Hippocampal formation (tissue), 2 donors: ENCODE results near the gene IL12B.
"Not testable (repeated sequence)": the region's sequence is repeated elsewhere in the genome, so short reads cannot be mapped to it uniquely, and the experiment has no call there.

Experiments used
- DNase-seq, 2 donors: peaks; one replicate each; lab custom pipeline; 2025; lab: John Stamatoyannopoulos, UW

The IL12B gene

DNA sequence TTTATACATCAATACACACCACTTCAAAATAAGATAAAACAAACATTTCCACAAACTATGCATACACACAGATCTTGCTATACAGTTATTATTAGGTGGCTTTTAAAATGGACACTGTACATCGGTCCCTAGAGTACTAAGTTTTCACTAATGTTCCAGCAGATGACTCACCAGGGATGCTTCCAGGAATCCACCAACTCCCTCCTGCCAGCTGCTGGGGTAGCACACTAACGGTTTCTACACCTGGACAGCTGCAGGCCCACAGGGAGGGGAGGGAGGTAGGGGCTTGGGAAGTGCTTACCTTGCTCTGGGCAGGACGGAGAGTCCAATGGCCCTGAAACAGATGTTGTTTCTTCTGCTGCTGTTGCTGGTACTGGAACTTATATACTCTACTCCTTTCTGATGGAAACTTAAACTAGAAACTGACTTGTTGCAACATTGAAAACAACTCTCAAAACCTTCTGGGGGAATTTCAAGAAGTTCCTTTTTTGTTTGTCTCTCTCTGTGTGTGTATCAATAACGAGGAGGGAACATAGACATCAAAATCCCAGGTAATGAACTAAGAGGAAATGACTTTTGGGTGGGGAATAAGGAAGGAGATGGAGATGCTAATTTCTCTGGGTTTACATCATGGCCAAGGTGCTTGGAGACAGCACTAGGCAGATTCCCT lies at the start of gene IL12B:
TSS of gene IL12B (minus strand) at position 357 of the 670 bp plus-strand sequence. CDS start 3,705 bp downstream, outside the sequence.
- DNase-seq = no peak

DNA sequence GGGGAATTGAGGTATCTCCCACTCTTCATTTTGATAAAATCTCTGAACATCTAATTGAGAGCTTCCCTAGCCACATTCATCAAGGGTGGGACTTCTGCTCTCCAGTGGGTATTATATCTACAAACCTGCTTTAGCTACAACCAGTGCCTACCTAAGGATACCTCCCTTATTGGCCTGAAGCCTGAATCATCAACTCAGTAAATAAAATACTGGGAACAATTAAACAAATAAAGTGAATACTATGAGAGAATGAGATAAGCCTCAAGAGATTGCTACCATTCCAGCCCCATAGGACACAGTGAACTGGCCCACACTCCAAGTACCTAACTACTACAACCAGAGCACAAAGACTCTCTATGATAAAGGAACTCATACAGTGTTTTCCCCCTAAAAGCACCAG lies 47.4 kb upstream of the IL12B start:
- DNase-seq = no peak

GRCh38 chr5:159367866-159368265 lies 37.6 kb upstream of the IL12B start:
- DNase-seq = not testable (repeated sequence)

DNA sequence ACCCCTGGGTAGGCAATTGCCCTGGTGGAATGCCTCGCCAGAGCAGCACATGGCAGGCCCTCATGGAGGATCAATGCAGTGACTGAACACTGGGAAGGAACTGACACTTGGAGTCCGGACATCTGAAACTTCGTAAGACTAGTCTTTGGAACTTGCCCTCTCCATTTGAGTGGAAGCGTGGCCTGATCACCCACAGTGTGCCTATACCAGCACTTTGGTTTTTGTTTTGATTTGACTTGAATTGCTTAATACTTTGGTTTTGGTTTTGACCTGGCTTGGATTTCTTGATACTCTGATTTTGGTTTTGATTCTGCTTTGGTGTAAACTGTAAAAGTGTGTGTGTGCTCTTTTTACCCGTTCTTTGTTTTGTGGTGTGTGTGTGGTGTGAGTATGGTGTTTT lies 36.5 kb upstream of the IL12B start:
- not testable (repeated sequence) for DNase-seq

- DNase-seq = peak in 1 of 2 donors; percentile 11
Measured at GRCh38 chr5:159362220-159362619, 31.9 kb upstream of the IL12B start.

DNA sequence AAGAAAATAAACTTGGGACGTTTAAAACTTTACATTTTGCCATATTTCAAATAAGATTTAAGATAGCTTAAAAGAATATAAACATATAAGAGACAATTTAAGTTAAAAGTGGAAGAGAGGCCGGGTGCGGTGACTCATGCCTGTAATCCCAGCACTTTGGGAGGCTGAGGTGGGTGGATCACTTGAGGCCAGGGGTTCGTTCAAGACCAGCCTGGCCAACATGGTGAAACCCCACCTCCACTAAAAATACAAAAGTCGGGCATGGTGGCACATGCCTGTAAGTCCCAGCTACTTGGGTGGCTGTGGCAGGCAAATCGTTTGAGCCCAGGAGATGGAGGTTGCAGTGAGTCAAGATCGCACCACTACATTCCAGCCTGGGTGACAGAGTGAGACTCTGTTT lies 29.6 kb upstream of the IL12B start:
- not testable (repeated sequence) for DNase-seq

GRCh38 chr5:159359408-159359807 lies 29.1 kb upstream of the IL12B start:
- DNase-seq = no peak

DNA sequence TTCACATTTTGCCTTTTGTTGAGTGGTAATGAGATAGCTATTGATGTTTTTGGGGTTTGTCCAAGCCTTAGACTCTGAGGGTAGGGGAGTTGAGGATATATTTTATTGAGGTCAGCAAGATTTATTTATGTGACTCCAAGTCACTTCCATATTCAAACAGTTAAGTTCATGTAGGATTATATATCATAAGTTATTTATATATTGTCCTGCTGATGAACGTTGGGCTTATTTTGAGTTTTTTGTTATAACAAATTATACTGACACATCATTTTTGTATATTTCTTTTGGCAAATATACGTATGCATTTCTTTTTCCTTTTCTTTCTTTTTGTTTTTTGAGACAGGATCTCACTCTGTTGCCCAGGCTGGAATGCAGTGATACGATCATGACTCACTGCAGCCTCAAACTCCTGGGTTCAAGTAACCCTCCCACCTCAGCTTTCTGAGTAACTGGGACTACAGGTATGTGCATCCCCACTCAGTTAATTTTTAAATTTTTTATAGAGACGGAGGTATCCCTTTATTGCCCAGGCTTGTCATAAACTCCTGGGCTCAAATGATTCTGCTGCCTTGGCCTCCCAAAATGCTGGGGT lies 23.5 kb upstream of the IL12B start:
- no peak for DNase-seq

- DNase-seq = not testable (repeated sequence)
Measured at GRCh38 chr5:159350644-159351043, 20.4 kb upstream of the IL12B start.

DNA sequence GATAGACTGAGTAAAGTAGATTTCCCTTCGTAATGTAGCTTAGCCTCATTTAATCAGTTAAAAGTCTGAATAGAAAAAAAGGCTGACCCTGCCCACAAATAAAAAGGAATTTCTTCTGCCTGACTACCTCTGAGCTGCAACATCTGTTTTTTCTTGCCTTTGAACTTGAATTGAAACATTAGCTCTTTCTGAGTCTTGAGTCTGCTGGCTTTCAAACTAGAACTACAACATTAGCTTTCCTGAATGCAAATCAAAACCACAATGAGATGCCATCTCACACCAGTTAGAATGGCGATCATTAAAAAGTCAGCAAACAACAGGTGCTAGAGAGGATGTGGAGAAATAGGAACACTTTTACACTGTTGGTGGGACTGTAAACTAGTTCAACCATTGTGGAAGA lies 19.9 kb upstream of the IL12B start:
- not testable (repeated sequence) for DNase-seq

DNA sequence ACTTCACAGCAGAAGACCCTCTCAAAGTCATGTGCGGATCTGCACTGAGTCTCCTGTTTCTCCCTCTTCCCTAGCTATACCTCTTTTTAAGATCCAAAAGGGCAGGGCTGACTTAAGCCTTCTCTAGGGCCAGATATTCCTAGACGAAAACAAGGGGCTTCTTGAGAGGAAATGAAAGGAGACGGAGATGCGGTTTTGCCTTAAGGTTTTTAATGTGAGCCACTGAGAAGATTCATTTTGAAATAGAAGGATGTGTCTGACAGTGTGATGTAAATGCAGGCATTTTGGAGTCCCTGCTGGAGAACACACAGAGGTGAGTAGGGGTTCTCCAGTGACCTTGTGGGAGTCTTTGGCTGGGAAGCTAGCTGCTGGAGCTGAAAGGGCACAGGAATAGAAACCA lies 15.6 kb upstream of the IL12B start:
- no peak for DNase-seq

DNA sequence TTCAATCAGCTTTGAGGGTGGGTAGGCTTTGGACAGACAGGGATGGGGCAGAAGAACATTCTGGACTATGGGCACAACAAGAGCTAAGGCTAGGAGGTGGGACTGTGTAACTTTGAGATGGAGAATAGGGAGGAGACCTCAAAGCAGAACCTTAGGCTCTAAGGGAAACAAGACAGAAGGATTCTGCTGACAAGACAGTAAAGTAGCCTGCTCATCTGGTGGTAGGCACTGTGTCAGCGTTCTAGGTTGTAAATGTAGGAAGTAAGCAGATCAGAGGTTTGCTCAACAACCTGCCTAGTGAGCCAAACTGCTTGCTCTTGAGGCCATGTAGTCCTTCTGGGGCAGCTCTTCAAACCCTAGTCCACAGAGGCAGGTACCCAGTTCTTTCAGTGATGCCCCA lies 15.0 kb upstream of the IL12B start:
- peak; percentile 19 to 21 for DNase-seq

GRCh38 chr5:159343295-159344094 lies 13.2 kb upstream of the IL12B start:
- no peak for DNase-seq

GRCh38 chr5:159342840-159343239 lies 12.6 kb upstream of the IL12B start:
- DNase-seq = no peak

GRCh38 chr5:159341906-159342310 lies 11.6 kb upstream of the IL12B start:
- peak in 1 of 2 donors; percentile 18 for DNase-seq

- DNase-seq = no peak
Measured at GRCh38 chr5:159341145-159341544, 10.9 kb upstream of the IL12B start.

DNA sequence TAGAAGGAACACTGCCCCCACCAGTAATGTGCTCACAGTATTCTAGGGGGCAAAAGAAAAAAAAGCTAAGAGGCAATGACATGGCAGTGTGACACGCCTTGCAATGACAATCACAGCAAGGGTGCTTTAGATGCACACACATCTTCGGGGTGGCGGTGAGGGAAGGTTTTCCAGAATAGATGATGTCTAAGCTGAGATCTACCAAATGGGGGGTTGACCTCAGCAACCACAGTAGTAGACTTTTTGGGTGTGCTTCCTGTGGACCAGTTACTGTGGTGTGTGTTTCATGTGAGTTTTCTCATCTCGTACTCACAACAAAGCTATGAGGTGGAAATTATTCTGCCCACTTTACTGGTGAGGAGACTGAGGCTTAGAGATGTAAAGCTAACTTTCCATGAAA lies 10.2 kb upstream of the IL12B start:
- DNase-seq = no peak

DNA sequence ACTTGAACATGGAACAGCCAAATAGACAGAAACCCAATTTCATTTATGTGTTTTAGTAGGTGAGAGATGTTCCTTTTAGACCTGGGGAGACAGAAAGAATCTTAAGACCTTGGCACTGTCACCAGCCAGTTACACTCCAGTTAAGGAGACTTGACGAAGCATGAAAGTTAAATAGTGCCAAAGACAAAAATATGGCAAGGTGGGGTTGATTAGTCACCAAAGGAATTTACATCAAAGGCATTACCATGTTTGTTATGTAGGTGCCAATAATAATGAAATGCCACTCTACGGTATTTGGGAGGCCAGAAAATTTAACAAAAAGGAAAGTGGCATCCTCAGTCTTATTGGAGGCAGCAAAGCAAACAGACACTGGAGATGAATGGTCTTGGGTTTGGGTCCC lies 9.2 kb upstream of the IL12B start:
- DNase-seq = no peak

DNA sequence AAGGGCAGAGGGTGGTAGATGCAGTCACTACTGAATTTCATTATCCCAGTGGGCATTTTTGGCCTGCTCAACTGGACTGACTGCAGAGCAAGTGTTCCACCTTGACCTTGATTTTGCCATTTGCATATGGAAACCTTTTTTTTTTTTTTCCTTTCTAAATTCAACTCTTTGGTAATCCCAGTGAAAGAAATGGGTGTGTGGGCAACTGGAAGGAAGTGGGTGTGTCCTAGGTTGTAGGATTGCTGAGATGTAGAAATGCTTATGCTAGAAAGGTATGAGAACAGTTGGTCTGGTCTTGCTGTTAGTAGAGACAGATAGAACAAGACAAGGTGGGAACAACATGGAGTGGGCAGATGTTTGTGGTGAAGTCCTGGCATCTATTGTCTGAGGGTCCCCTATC lies 7.8 kb upstream of the IL12B start:
- no peak for DNase-seq

DNA sequence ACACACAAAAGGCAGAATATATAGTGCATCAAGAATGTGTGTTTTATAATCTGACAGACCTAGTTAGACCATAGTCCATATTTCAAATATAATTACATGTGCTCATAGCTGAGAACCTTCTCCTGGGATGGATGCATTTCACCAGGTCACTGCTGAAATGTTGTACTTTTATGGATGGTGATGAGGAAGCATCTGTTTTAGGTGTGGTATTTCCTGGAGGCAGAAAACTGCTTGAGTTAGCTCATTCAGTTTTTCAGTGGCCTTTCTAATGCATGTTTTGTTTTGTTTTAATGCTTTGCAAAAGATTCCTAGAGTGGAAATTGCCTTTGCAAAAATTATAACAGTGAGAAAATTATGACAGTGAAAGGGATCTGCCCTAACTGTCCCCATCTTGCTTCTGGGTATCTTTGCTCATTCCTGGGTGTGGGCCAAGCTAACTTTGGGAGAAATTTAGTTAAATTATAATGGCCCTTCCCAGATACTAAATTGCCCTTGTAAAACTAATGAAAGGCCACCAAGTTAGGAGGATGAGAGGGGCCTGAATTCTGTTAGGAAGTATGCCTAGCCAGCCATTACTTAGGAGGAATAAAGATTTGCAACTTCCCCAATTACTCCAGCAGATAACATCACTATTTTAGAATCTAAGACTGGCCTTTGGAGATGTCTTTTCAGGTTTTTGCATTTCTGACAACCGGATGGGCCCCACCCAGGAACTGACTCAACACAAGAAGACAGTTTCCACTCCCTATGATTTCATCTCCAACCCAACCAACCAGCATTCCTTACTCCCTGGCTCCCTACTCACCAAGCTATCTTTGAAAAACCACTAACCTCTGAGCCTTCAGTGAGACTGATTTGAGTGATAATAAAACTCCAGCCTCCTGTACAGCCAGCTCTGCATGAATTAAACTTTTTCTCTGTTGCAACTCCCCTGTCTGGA lies 7.0 kb upstream of the IL12B start:
- DNase-seq = no peak

GRCh38 chr5:159336586-159336985 lies 6.3 kb upstream of the IL12B start:
- DNase-seq = no peak

DNA sequence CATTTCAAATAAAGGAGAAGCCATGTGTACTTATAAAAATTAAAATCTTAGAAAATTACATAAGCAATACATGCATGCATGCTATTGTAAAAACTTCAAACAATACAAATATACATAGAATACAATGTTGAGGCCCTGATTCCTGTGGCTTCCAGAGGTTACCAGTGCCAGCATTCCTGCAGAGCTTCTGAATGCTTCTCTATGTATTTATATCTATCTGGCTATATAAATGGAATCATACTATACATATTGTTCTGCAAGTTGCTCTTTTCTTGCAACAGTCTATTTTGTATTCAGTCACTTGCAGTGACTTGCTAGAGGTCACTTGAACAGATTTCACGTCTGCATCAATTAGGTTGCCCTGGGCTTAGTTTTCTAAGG lies 3.2 kb upstream of the IL12B start:
- no peak for DNase-seq
